Epithelial cell of proximal tubule (primary cell): Measurements from ENCODE around the gene LRRC58. TPM values are rescaled to one million over a fixed set of nuclear protein-coding genes. Genes with fewer than 3 reads are reported as not detected.
"Not testable (repeated sequence)": the region's sequence is repeated elsewhere in the genome, so short reads cannot be mapped to it uniquely, and the experiment has no call there.

Experiments
- DNase-seq: peaks from one replicate; pipeline ENCODE4 v3.0.0-alpha.2; 2011; ENCODE audit warnings: low read depth
- H3K4me3 ChIP-seq: 2 replicates; pipeline ENCODE4 v1.5.1; 2011; ENCODE audit warnings: low read depth, mild to moderate bottlenecking, low read length
- CTCF ChIP-seq: conservative IDR thresholded peaks from 2 replicates; pipeline ENCODE4 v1.5.1; 2012; ENCODE audit warnings: low read depth, mild to moderate bottlenecking, low read length
- total RNA-seq: library from RNA; depleted of rRNA; stranded (reverse); fragments of >200 nt; gene quantifications from 2 replicates; pipeline ENCODE4 v1.2.3, GENCODE V29; 2015

The LRRC58 gene
- total RNA-seq, 1 donor from 2014 or later = 21.0 TPM

- no peak for TF ChIP-seq CTCF
- DNase-seq = no peak
- H3K4me3 ChIP-seq = no peak overlapping the region
Observed at GRCh38 chr3:120298996-120299395, 50.2 kb downstream of the LRRC58 start.

- not testable (repeated sequence) for DNase-seq, H3K4me3 ChIP-seq
Observed at GRCh38 chr3:120291552-120291951, 57.6 kb downstream of the LRRC58 start.

- H3K4me3 ChIP-seq = no peak overlapping the region
- TF ChIP-seq CTCF = no peak
- DNase-seq = no peak
Observed at GRCh38 chr3:120289636-120290035, 59.5 kb downstream of the LRRC58 start.

GRCh38 chr3:120286465-120286864 is 62.7 kb downstream of the LRRC58 start:
- no peak overlapping the region for H3K4me3 ChIP-seq
- no peak for TF ChIP-seq CTCF
- no peak for DNase-seq

- TF ChIP-seq CTCF = no peak
- H3K4me3 ChIP-seq = peak overlapping the region; percentile 60
- no peak for DNase-seq
Observed at GRCh38 chr3:120285508-120285841, 63.7 kb downstream of the LRRC58 start.

- no peak for DNase-seq
Observed at GRCh38 chr3:120284747-120285507, 64.2 kb downstream of the LRRC58 start, which contains the start of gene GPR156. Gene GPR156 (minus strand): TSS chr3:120285222. CDS start chr3:120244098, 41,124 bp downstream.

GRCh38 chr3:120281261-120281660 is 67.9 kb downstream of the LRRC58 start:
- H3K4me3 ChIP-seq = no peak overlapping the region
- TF ChIP-seq CTCF = no peak
- DNase-seq = no peak

More at GRCh38 chr3:120284747-120285507, 64.2 kb downstream of the LRRC58 start, which contains the start of gene GPR156:
- no peak for TF ChIP-seq CTCF
- peak within 1 kb of the TSS; percentile 60 for H3K4me3 ChIP-seq
